ENCODE data around the gene TMEM141.

DNA sequence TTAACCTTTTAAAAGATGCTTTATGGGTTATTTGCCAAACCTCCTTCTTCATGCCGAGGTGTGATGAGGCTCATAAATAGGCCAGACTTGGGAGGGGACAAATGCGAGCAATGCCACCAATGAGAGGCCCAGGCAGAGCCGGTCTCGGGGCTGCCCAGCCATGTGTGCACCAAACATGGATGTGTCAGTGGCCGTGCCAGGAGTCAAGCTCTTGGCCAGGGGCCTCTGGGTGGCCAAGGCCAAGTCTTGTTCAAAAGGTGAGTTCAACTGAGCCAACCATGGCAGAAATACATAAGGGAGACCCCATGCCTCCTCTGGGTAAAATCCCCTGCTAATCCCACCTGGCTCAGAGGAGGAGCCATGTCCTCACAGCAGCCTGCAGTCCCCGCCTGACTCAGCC lies 16.0 kb upstream of the TMEM141 start:
- TF ChIP-seq, protein P1, sequence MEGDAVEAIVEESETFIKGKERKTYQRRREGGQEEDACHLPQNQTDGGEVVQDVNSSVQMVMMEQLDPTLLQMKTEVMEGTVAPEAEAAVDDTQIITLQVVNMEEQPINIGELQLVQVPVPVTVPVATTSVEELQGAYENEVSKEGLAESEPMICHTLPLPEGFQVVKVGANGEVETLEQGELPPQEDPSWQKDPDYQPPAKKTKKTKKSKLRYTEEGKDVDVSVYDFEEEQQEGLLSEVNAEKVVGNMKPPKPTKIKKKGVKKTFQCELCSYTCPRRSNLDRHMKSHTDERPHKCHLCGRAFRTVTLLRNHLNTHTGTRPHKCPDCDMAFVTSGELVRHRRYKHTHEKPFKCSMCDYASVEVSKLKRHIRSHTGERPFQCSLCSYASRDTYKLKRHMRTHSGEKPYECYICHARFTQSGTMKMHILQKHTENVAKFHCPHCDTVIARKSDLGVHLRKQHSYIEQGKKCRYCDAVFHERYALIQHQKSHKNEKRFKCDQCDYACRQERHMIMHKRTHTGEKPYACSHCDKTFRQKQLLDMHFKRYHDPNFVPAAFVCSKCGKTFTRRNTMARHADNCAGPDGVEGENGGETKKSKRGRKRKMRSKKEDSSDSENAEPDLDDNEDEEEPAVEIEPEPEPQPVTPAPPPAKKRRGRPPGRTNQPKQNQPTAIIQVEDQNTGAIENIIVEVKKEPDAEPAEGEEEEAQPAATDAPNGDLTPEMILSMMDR (conservative IDR thresholded peaks at IDR 0.05), result no peak
- no peak for TF ChIP-seq ZFX (IDR thresholded peaks at IDR 0.05)
